HG03108 (cell line): ENCODE measurements around the gene BOLA3.
"Not testable (repeated sequence)": the region's sequence is repeated elsewhere in the genome, so short reads cannot be mapped to it uniquely, and the experiment has no call there.

ENCODE experiments used
- ATAC-seq: cut with Tn5 transposase; IDR thresholded peaks from one replicate; pipeline ENCODE4 v1.9.1; 2021; ENCODE audit warnings: moderate library complexity; ENCODE audit not compliant: unreplicated experiment

BOLA3 gene

GRCh38 chr2:74105413-74105812 is 42.3 kb downstream of the BOLA3 start:
- no peak for ATAC-seq

- ATAC-seq = no peak
Observed at GRCh38 chr2:74104839-74105238, 42.9 kb downstream of the BOLA3 start.

- no peak for ATAC-seq
Observed at GRCh38 chr2:74103763-74104162, 43.9 kb downstream of the BOLA3 start.

DNA sequence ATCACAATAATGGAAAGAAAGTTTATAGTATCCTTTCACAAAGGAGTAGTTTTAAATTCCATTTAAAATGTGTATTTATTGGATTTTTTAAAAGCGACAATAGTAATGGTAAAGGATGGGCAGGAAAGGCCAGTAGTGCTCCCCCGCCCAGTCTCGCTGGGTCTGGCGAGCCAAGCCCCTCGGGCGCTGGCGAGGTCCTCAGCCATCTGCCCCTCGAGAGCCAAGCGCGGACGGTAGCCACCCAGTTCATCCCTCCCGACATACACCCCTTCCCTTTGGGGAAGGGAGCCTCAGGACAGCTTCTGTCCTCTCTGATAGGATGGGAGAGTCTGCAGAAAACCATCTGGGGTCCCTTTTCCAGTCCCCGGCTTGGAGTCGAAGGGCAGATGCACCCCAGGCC is 45.2 kb downstream of the BOLA3 start:
- ATAC-seq = no peak

DNA sequence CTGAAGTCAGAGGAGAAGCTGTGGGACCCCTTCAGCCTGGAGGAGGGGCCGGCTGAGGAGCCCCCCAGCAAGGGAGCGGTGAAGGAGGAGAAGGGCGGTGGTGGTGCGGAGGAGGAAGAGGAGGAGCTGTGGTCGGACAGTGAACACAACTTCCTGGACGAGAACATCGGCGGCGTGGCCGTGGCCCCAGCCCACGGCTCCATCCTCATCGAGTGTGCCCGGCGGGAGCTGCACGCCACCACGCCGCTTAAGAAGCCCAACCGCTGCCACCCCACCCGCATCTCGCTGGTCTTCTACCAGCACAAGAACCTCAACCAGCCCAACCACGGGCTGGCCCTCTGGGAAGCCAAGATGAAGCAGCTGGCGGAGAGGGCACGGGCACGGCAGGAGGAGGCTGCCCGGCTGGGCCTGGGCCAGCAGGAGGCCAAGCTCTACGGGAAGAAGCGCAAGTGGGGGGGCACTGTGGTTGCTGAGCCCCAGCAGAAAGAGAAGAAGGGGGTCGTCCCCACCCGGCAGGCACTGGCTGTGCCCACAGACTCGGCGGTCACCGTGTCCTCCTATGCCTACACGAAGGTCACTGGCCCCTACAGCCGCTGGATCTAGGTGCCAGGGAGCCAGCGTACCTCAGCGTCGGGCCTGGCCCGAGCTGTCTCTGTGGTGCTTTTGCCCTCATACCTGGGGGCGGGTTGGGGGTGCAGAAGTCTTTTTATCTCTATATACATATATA is 46.0 kb downstream of the BOLA3 start:
- no peak for ATAC-seq

GRCh38 chr2:74100254-74101216 is 47.2 kb downstream of the BOLA3 start:
- ATAC-seq = no peak

GRCh38 chr2:74099835-74100234 is 47.9 kb downstream of the BOLA3 start:
- no peak for ATAC-seq

DNA sequence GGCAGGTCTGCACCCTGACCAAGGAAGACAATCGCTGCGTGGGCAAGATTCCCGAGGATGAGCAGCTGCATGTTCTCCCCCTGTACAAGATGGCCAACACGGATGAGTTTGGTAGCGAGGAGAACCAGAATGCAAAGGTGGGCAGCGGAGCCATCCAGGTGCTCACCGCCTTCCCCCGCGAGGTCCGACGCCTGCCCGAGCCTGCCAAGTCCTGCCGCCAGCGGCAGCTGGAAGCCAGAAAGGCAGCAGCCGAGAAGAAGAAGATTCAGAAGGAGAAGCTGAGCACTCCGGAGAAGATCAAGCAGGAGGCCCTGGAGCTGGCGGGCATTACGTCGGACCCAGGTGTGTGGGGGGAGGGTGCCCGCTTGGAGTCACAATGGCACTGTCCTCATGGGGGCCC is 48.4 kb downstream of the BOLA3 start:
- ATAC-seq = no peak

GRCh38 chr2:74097574-74097973 is 50.1 kb downstream of the BOLA3 start:
- ATAC-seq = no peak

GRCh38 chr2:74096052-74096451 is 51.7 kb downstream of the BOLA3 start:
- no peak for ATAC-seq

- ATAC-seq = no peak
Observed at GRCh38 chr2:74095632-74096031, 52.1 kb downstream of the BOLA3 start.

- ATAC-seq = no peak
Observed at GRCh38 chr2:74094291-74094690, 53.4 kb downstream of the BOLA3 start.

- ATAC-seq = no peak
Observed at GRCh38 chr2:74093840-74094239, 53.9 kb downstream of the BOLA3 start.

- no peak for ATAC-seq
Observed at GRCh38 chr2:74093426-74093825, 54.3 kb downstream of the BOLA3 start.

DNA sequence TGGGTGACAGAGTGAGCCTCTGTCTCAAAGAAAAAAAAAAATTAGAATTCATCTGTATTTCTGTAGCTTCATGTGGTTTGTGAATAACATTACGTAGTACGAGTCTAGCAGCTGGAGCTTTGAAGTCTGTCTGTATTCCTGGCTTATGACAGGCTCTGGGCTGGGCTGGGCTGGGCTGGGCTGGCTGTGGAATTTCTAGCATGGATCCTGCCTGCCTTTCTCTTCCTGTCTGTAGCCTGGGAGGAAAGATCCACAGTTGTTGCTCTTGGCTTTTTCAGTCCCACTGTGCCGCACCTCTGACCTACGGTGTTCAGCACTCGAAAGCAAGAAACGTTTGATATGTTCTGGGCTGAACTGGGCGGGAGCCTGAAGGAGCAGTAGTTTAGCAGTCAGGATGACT is 55.4 kb downstream of the BOLA3 start:
- no peak for ATAC-seq

GRCh38 chr2:74091391-74091790 is 56.3 kb downstream of the BOLA3 start:
- no peak for ATAC-seq

DNA sequence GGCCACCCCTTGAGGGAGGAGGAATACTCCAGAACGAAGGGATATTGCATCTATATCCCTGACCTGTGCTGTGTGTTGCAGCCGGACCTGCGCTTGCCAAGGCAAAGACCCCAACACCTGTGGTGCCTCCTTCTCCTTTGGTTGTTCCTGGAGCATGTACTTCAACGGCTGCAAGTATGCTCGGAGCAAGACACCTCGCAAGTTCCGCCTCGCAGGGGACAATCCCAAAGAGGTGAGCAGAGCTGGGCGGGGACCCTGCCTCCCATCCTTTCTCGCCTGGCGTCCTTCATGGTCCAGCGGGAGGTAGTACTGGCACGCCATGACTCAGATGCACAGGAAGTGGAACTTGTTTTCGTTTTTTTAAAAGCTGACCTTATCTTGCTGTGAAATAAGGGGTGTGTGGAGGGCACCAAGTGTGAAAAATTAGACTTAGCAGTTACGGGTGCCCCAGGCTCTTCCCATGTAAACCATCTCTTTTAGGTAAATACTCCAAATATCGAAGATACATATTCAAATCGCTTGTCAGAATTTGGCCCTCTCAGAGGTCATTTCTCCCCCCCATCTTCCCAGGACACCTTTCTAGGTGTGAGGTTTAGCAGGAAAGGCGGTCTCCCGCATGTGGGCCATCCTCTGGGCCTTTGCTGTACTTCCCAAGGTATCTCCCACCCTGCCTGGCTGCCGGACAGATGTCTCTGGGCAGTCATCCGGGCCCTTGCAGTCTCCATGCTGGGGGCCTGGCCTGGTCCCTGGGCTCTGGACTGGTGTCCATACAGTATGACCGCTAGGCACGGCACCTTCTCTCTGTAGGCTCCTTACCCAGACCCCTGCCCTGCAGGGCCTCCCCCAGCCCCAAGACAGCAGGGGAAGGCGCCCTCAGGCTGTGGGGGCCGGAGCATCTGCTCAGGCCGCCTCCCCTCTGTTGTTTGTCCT is 57.6 kb downstream of the BOLA3 start:
- ATAC-seq = no peak

DNA sequence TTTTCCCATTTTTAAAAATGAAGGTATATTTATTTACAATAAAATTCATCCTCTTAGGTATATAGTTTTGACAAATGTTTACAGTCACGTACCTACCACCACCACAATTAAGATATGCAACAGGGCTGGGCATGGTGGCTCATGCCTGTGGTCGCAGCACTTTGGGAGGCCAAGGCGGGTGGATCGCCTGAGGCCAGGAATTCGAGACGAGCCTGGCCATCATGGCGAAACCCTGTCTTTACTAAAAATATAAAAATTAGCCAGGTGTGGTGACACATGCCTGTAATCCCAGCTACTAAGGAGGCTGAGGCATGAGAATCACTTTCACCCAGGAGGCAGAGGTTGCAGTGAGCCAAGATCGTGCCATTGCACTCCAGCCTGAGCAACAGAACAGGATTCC is 59.0 kb downstream of the BOLA3 start:
- ATAC-seq = not testable (repeated sequence)

GRCh38 chr2:74087696-74088095 is 60.0 kb downstream of the BOLA3 start:
- ATAC-seq = no peak

DNA sequence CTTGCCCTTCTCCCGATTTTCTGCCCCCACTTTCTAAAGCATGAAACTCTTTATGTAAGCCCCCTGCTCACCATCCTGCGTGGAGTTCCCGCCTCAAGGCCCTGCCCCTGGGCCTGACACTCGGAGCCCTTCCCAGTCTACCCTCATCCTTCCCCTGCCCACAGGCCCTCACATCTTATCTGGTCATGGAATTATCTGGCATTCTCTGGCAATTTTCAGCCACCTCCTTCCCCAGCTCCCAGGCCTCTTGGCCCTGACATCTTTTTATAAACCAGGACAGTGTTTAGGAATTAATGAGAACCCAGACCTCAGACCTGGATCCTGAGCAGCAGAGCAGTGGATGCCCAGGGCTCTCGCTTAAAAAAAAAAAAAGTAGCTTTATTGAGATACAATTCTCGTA is 61.7 kb downstream of the BOLA3 start:
- ATAC-seq = no peak
